ENCODE data around the gene SOST.

The SOST gene

GRCh38 chr17:43782913-43783680, 24.5 kb upstream of the SOST start:
- TF ChIP-seq CTCF (IDR thresholded peaks at IDR 0.05; ENCODE audit: insufficient read depth, low read depth, low read length, missing control alignments), result no peak
- no peak for DNase-seq (ENCODE audit: low read depth)
- H3K4me3 ChIP-seq (ENCODE audit: low read length), result no peak overlapping the region

- TF ChIP-seq CTCF (IDR thresholded peaks at IDR 0.05; ENCODE audit: insufficient read depth, low read depth, low read length, missing control alignments), result no peak
- DNase-seq (ENCODE audit: low read depth), result no peak
These were observed 21.5 kb upstream of the SOST start, which contains the start of gene CFAP97D1 for GRCh38 chr17:43780135-43780534. Gene CFAP97D1, plus strand, starts transcription at chr17:43780435. Its CDS starts 28 bp downstream, at chr17:43780463.

GRCh38 chr17:43779145-43780125, 20.8 kb upstream of the SOST start:
- TF ChIP-seq CTCF (IDR thresholded peaks at IDR 0.05; ENCODE audit: insufficient read depth, low read depth, low read length, missing control alignments), result no peak
- H3K4me3 ChIP-seq (ENCODE audit: low read length), result peak overlapping the region; percentile 72
- DNase-seq (ENCODE audit: low read depth), result no peak

More at GRCh38 chr17:43780135-43780534, 21.5 kb upstream of the SOST start, which contains the start of gene CFAP97D1:
- peak within 1 kb of the TSS; percentile 72 for H3K4me3 ChIP-seq (ENCODE audit: low read length)

- no peak for TF ChIP-seq CTCF (IDR thresholded peaks at IDR 0.05; ENCODE audit: insufficient read depth, low read depth, low read length, missing control alignments)
- DNase-seq (ENCODE audit: low read depth), result peak; percentile 88
- H3K4me3 ChIP-seq (ENCODE audit: low read length), result peak within 1 kb of the TSS; percentile 72
These were observed 19.9 kb upstream of the SOST start, which contains the start of gene DUSP3 for GRCh38 chr17:43778337-43779144. Gene DUSP3, minus strand, starts transcription at chr17:43778977. Its CDS starts 53 bp downstream, at chr17:43778924.

- no peak for DNase-seq (ENCODE audit: low read depth)
- no peak for TF ChIP-seq CTCF (IDR thresholded peaks at IDR 0.05; ENCODE audit: insufficient read depth, low read depth, low read length, missing control alignments)
- no peak overlapping the region for H3K4me3 ChIP-seq (ENCODE audit: low read length)
These were observed 16.0 kb upstream of the SOST start for GRCh38 chr17:43774304-43775250.

Measured in epithelial cell of esophagus (primary cell).